SK-N-SH (cell line): ENCODE data around the gene ZNF217.

Source experiments
- ELF1 ChIP-seq: IDR thresholded peaks from 2 replicates; pipeline ENCODE4 v1.4.0; 2012
- EZH2phosphoT487 ChIP-seq: fragments of 200-600 bp; sonication (generic); IDR thresholded peaks from 2 replicates; pipeline ENCODE4 v1.6.1; 2017; ENCODE audit warnings: low read depth, mixed run types, mild to moderate bottlenecking, antibody characterized with exemption, moderate library complexity, borderline replicate concordance
- FOXJ3 ChIP-seq: sonication (generic); formaldehyde crosslinking; IDR thresholded peaks from 2 replicates; pipeline ENCODE4 v1.5.1; 2020; ENCODE audit warnings: mild to moderate bottlenecking, missing genetic modification reagents
- GABPA ChIP-seq: IDR thresholded peaks from 2 replicates; pipeline ENCODE4 v1.4.0; 2012; ENCODE audit warnings: low read depth, mild to moderate bottlenecking
- JUND ChIP-seq: IDR thresholded peaks from 2 replicates; pipeline ENCODE4 v1.4.0; 2012
- RCOR1 ChIP-seq: fragments of 150-350 bp; IDR thresholded peaks from 2 replicates; pipeline ENCODE4 v1.6.1; 2017; ENCODE audit warnings: antibody characterized with exemption, low read length
- RXRA ChIP-seq: IDR thresholded peaks from 2 replicates; pipeline ENCODE4 v1.4.0; 2012; ENCODE audit warnings: low read depth, mild to moderate bottlenecking, borderline replicate concordance
- SIN3A ChIP-seq: IDR thresholded peaks from 2 replicates; pipeline ENCODE4 v1.6.1; 2012; ENCODE audit warnings: low read depth, mild to moderate bottlenecking, low read length, moderate library complexity, borderline replicate concordance
- TEAD4 ChIP-seq: IDR thresholded peaks from 2 replicates; pipeline ENCODE4 v1.4.0; 2012; ENCODE audit warnings: mild to moderate bottlenecking, borderline replicate concordance; ENCODE audit not compliant: insufficient read depth
- TF ChIP-seq, protein P1 (sequence below): fragments of 200-600 bp; sonication (generic); IDR thresholded peaks from 2 replicates; pipeline ENCODE4 v1.6.1; 2017; ENCODE audit warnings: antibody characterized with exemption, mild to moderate bottlenecking, moderate library complexity
- TF ChIP-seq, protein P2 (sequence below): IDR thresholded peaks from 2 replicates; pipeline ENCODE4 v1.4.0; 2012; ENCODE audit warnings: low read depth, borderline replicate concordance

DNA sequence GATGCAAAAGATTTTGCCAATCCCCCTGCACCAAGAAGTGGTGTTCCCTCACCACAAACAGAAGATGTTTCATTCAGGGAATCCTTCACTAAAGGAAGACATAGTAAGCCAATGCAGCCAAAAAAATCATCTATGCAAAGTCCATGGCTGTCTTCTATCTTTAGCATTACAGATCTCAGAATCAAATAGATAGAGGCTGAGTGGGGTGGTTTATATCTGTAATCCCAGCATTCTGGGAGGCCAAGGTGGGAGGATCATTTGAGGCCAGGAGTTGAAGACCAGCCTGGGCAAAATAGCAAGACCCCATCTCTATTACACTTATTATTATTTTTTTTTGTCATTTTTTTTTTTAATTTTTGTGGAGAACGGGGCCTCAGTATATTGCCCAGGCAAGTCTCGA is 32.9 kb upstream of the ZNF217 start:
- TF ChIP-seq, protein P1, sequence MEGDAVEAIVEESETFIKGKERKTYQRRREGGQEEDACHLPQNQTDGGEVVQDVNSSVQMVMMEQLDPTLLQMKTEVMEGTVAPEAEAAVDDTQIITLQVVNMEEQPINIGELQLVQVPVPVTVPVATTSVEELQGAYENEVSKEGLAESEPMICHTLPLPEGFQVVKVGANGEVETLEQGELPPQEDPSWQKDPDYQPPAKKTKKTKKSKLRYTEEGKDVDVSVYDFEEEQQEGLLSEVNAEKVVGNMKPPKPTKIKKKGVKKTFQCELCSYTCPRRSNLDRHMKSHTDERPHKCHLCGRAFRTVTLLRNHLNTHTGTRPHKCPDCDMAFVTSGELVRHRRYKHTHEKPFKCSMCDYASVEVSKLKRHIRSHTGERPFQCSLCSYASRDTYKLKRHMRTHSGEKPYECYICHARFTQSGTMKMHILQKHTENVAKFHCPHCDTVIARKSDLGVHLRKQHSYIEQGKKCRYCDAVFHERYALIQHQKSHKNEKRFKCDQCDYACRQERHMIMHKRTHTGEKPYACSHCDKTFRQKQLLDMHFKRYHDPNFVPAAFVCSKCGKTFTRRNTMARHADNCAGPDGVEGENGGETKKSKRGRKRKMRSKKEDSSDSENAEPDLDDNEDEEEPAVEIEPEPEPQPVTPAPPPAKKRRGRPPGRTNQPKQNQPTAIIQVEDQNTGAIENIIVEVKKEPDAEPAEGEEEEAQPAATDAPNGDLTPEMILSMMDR, result no peak
- TF ChIP-seq ELF1 (no peak), RXRA (no peak), SIN3A (no peak), EZH2phosphoT487 (no peak), GABPA (no peak), RCOR1 (no peak), JUND (no peak), TEAD4 (no peak), FOXJ3 (no peak)
- TF ChIP-seq, protein P2, sequence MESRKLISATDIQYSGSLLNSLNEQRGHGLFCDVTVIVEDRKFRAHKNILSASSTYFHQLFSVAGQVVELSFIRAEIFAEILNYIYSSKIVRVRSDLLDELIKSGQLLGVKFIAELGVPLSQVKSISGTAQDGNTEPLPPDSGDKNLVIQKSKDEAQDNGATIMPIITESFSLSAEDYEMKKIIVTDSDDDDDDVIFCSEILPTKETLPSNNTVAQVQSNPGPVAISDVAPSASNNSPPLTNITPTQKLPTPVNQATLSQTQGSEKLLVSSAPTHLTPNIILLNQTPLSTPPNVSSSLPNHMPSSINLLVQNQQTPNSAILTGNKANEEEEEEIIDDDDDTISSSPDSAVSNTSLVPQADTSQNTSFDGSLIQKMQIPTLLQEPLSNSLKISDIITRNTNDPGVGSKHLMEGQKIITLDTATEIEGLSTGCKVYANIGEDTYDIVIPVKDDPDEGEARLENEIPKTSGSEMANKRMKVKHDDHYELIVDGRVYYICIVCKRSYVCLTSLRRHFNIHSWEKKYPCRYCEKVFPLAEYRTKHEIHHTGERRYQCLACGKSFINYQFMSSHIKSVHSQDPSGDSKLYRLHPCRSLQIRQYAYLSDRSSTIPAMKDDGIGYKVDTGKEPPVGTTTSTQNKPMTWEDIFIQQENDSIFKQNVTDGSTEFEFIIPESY, result no peak
